Upper lobe of right lung (tissue), 1 donor: ENCODE measurements around the gene INPP5A. TPM values are rescaled to one million over a fixed set of nuclear protein-coding genes. Genes with fewer than 3 reads are reported as not detected.

ENCODE experiments used
- ATAC-seq: fragments of 200-7000 bp; cut with Tn5 transposase; one replicate; pipeline ENCODE4 v1.9.1; 2020; ENCODE audit warnings: mild to moderate bottlenecking, moderate library complexity
- DNase-seq: peaks from one replicate; pipeline ENCODE4 v3.0.0-alpha.2; 2020
- H3K27ac ChIP-seq: fragments of 200-600 bp; one replicate; pipeline ENCODE4 v1.8.0; 2022
- H3K27me3 ChIP-seq: fragments of 200-600 bp; one replicate; pipeline ENCODE4 v1.8.0; 2022; ENCODE audit warnings: mild to moderate bottlenecking
- H3K36me3 ChIP-seq: fragments of 200-600 bp; one replicate; pipeline ENCODE4 v1.8.0; 2022
- H3K4me1 ChIP-seq: fragments of 200-600 bp; one replicate; pipeline ENCODE4 v1.8.0; 2022
- H3K4me3 ChIP-seq: fragments of 200-600 bp; one replicate; pipeline ENCODE4 v1.8.0; 2022; ENCODE audit warnings: mild to moderate bottlenecking
- H3K9me3 ChIP-seq: fragments of 200-600 bp; one replicate; pipeline ENCODE4 v1.8.0; 2022
- intact Hi-C: fragments of 100-400 bp; cut with DNase I; formaldehyde crosslinking; loops from one replicate; pipeline ENCODE4 v1.11.0; 2022
- total RNA-seq: library from RNA; stranded (reverse); fragmentation: NEBNext Ultra II Directional; extraction: Animal tissue kit (Norgen Biotek cat#: 25700); gene quantifications from one replicate; pipeline ENCODE4 v1.2.1, GENCODE V29; 2021
- TF ChIP-seq, protein P1 (sequence below): fragments of 200-600 bp; IDR thresholded peaks from one replicate; pipeline ENCODE4 v1.8.0; 2022; ENCODE audit warnings: antibody characterized with exemption
- donor health status: DM: no; HTN: yes; CAD: no; lungs with severe emphysema.

Gene INPP5A
- total RNA-seq, 1 donor from 2014 or later: 38.3 TPM

GRCh38 chr10:132827861-132828539 lies 290.4 kb downstream of the INPP5A start:
- no peak for ATAC-seq
- no peaks in the 10 kb centered on the region for H3K9me3 ChIP-seq
- H3K27me3 ChIP-seq: peaks cover 9% of the 10 kb centered on the region
- H3K36me3 ChIP-seq: no peaks in the 10 kb centered on the region
- intact Hi-C loops: no loop called here
- TF ChIP-seq, protein P1, sequence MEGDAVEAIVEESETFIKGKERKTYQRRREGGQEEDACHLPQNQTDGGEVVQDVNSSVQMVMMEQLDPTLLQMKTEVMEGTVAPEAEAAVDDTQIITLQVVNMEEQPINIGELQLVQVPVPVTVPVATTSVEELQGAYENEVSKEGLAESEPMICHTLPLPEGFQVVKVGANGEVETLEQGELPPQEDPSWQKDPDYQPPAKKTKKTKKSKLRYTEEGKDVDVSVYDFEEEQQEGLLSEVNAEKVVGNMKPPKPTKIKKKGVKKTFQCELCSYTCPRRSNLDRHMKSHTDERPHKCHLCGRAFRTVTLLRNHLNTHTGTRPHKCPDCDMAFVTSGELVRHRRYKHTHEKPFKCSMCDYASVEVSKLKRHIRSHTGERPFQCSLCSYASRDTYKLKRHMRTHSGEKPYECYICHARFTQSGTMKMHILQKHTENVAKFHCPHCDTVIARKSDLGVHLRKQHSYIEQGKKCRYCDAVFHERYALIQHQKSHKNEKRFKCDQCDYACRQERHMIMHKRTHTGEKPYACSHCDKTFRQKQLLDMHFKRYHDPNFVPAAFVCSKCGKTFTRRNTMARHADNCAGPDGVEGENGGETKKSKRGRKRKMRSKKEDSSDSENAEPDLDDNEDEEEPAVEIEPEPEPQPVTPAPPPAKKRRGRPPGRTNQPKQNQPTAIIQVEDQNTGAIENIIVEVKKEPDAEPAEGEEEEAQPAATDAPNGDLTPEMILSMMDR: no peak
- H3K4me1 ChIP-seq: no peaks in the 10 kb centered on the region
- DNase-seq: no peak
- no peak overlapping the region for H3K4me3 ChIP-seq
- H3K27ac ChIP-seq: no peak overlapping the region

DNA sequence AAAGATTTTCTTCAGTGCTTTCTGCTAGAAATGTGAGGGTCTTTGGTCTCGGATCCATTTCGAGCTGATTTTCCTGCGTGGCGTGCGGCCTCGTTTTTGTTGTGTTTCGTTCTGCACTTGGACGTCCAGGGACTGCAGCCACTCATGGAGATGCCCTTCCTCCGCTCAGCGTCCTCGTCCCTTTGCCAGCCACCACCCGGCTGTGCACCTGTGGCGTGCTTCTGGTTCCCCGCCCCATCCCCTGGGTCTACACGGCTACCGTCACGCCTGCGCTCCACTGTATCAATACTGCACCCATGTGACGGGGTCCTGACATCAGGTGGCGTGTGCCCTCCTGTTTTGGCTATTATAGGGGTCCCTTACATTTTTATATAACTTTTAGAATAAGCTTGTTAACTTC lies 291.1 kb downstream of the INPP5A start:
- TF ChIP-seq, protein P1: no peak
- Histone ChIP-seq H3K4me1 (no peaks in the 10 kb centered on the region), H3K27me3 (peaks cover 16% of the 10 kb centered on the region), H3K9me3 (no peaks in the 10 kb centered on the region), H3K27ac (no peak overlapping the region), H3K36me3 (no peaks in the 10 kb centered on the region), H3K4me3 (no peak overlapping the region)
- DNase-seq (no peak), ATAC-seq (no peak)
- intact Hi-C loops: no loop called here

DNA sequence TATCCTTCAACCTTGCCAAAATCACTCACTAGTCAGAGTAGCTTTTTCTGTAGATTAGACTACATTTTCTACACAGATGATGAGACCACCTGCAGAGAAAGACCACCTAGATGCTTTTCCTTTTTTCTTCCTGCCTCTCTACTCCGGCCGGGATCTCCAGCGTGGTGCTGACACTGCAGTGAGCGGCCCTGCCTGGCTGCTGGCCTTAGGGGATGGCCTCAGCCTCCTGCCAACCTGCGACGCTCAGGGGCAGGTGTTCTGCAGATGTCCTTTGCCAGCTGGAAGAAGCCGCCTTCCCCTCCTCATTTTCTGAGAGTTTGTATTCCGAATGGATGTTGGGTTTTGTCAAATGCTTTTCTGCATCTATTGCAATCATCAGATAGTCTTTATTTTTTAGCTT lies 291.8 kb downstream of the INPP5A start:
- no peak for ATAC-seq
- no peaks in the 10 kb centered on the region for H3K4me1 ChIP-seq
- intact Hi-C loops: no loop called here
- H3K27ac ChIP-seq: no peak overlapping the region
- H3K27me3 ChIP-seq: peaks cover 23% of the 10 kb centered on the region
- no peaks in the 10 kb centered on the region for H3K36me3 ChIP-seq
- TF ChIP-seq, protein P1: no peak
- no peaks in the 10 kb centered on the region for H3K9me3 ChIP-seq
- no peak for DNase-seq
- H3K4me3 ChIP-seq: no peak overlapping the region

DNA sequence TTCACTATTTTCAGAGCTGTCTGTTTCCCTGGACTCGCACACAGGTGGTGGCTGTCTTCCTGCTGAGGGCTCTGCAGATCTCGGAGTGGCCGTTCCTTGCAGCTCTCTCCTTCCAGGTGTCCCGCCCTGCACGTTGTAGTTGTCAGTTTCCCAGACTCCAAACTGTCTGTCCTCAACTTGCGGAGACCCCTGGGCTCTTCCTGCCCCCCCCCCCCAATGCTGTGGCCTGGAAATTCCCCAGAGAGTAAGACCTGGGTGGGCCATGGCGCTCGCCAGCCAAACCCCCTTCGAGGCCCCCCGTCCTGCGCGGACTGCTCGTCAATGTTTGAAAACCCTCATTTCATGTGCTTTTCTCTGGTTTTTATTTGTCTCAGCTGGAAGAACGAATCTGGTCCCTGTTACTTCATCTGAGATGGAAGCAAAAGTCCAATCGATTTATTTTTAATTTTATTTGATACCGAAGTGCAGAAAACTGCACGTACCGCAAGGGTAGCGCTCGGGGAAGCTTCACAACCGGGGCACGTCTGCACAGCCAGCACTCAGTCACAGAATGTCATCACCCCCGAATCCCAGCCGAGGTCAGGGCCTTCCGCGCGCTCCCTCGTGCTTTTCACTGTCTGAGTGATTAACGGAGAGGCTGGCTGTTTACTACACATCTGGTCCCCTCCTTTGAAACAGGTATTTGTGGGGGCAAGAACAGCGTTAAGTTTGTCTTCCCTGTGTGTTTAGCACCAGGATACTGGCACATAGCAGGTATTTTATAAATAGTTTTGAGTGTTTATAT lies 294.8 kb downstream of the INPP5A start:
- no peaks in the 10 kb centered on the region for H3K9me3 ChIP-seq
- ATAC-seq (no peak), DNase-seq (no peak)
- intact Hi-C loops: no loop called here
- H3K27ac ChIP-seq: no peak overlapping the region
- H3K4me1 ChIP-seq: no peaks in the 10 kb centered on the region
- H3K4me3 ChIP-seq: no peak overlapping the region
- TF ChIP-seq, protein P1: no peak
- H3K27me3 ChIP-seq: peaks cover 43% of the 10 kb centered on the region
- no peaks in the 10 kb centered on the region for H3K36me3 ChIP-seq

Other genes with a start within 250 kb of the INPP5A start
- 13.2 TPM for gene STK32C, start 229.8 kb upstream of the INPP5A start, total RNA-seq
- 6.3 TPM for gene LRRC27, start 205.6 kb upstream of the INPP5A start, total RNA-seq
- 26.0 TPM for gene PWWP2B, start 140.6 kb upstream of the INPP5A start, total RNA-seq
- gene NKX6-2, start 248.4 kb downstream of the INPP5A start, total RNA-seq: not detected